ENCODE data around the gene SLC17A4.

GRCh38 chr6:25816252-25816651 lies 61.7 kb downstream of the SLC17A4 start:
- TF ChIP-seq CTCF (IDR thresholded peaks at IDR 0.05) (no peak), POLR2A (IDR thresholded peaks at IDR 0.05) (no peak)

Data from esophagus squamous epithelium (tissue), 4 donors.